ENCODE data around the gene ZBED2. TPM values are rescaled to one million over a fixed set of nuclear protein-coding genes. Genes with fewer than 3 reads are reported as not detected.

The ZBED2 gene
- polyA plus RNA-seq, 1 donor (not counting 4 experiments of a cell fraction or from before 2014, with no cell fraction given): 120 TPM

DNA sequence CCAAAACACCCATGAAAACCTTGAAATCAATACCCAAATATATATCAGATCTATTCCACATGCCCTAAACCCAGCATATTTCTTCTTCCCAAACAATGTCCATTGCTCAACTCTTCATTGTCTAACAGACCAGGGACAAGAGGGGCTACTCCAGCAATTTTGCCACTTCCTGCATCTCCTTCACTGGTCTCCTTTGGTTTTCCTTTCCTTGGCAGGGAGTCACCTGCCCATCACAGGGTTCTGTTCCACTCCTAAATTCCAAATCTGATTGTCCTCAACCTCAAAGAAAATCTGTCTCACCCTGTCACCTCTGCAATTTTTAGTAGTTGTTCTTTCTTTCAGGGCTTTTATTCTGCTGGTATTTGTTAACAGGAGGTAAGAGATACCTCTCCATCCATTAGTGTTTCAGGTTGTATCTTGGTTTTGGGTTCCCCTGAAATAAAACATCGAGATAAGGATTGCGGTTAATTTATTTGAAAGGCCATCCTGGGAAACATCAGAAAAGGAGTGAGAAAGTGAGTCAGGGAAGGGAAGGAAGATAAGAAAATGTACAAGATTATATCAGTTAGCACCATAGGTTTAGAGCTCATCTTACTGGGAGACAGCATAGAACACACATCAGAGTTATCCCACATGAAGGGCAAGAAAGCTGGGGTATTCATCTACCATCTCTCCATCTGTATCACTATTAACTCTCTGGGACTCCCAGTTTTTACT is 13.6 kb downstream of the ZBED2 start:
- no peak for FAIRE-seq
- dilution Hi-C loops (cut with MboI; ENCODE audit: extremely low pct_ligation_motif_present, low sequenced_read_pairs): loop anchor here (25.0 kb wide), 1 partner anchor 106 kb away; no protein-coding TSS in a partner anchor
- H3K4me2 ChIP-seq (ENCODE audit: control insufficient read depth, extremely low read depth, insufficient read depth, low read depth, low read length): peak overlapping the region; percentile 58
- H3K27ac ChIP-seq (ENCODE audit: control insufficient read depth, insufficient read depth, low read length): peak overlapping the region; percentile 16
- no peaks in the 10 kb centered on the region for H3K36me3 ChIP-seq (ENCODE audit: control insufficient read depth in 2 of 2, extremely low read depth in 1 of 2, insufficient read depth in 2 of 2, low read length in 2 of 2)
- peaks cover 49% of the 10 kb centered on the region for H3K4me1 ChIP-seq (ENCODE audit: control insufficient read depth, extremely low read depth, insufficient read depth, low read length)
- H3K9me3 ChIP-seq (ENCODE audit: control insufficient read depth, low read depth, low read length): no peaks in the 10 kb centered on the region
- no peak for TF ChIP-seq EZH2 (IDR thresholded peaks at IDR 0.05; ENCODE audit: low read length)
- TF ChIP-seq, protein P1, sequence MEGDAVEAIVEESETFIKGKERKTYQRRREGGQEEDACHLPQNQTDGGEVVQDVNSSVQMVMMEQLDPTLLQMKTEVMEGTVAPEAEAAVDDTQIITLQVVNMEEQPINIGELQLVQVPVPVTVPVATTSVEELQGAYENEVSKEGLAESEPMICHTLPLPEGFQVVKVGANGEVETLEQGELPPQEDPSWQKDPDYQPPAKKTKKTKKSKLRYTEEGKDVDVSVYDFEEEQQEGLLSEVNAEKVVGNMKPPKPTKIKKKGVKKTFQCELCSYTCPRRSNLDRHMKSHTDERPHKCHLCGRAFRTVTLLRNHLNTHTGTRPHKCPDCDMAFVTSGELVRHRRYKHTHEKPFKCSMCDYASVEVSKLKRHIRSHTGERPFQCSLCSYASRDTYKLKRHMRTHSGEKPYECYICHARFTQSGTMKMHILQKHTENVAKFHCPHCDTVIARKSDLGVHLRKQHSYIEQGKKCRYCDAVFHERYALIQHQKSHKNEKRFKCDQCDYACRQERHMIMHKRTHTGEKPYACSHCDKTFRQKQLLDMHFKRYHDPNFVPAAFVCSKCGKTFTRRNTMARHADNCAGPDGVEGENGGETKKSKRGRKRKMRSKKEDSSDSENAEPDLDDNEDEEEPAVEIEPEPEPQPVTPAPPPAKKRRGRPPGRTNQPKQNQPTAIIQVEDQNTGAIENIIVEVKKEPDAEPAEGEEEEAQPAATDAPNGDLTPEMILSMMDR (optimal IDR thresholded peaks at IDR 0.05 in 1 of 3, IDR thresholded peaks at IDR 0.05 in 1 of 3, conservative IDR thresholded peaks at IDR 0.05 in 1 of 3; ENCODE audit: extremely low read depth in 1 of 3, insufficient read depth in 2 of 3, low read length in 3 of 3): no peak
- no peaks in the 10 kb centered on the region for H4K20me1 ChIP-seq (ENCODE audit: control insufficient read depth, extremely low read depth, insufficient read depth, low read length)
- no peak overlapping the region for H3K9ac ChIP-seq (ENCODE audit: control insufficient read depth, extremely low read depth, insufficient read depth, low read length)
- H3K27me3 ChIP-seq (ENCODE audit: control insufficient read depth, extremely low read depth, insufficient read depth, low read length): no peaks in the 10 kb centered on the region
- no peak overlapping the region for H3K4me3 ChIP-seq (ENCODE audit: control insufficient read depth in 2 of 3, extremely low read depth in 1 of 3, insufficient read depth in 2 of 3, low read depth in 1 of 3, low read length in 3 of 3)
- no peaks in the 10 kb centered on the region for H3K9me1 ChIP-seq (ENCODE audit: control insufficient read depth, extremely low read depth, insufficient read depth, low read length)
- DNase-seq (ENCODE audit: low read depth, low spot score): no peak
- no peaks in the 10 kb centered on the region for H3K79me2 ChIP-seq (ENCODE audit: control insufficient read depth, insufficient read depth, low read length)
- H2AFZ ChIP-seq (ENCODE audit: control insufficient read depth, low read length): no peak overlapping the region

DNA sequence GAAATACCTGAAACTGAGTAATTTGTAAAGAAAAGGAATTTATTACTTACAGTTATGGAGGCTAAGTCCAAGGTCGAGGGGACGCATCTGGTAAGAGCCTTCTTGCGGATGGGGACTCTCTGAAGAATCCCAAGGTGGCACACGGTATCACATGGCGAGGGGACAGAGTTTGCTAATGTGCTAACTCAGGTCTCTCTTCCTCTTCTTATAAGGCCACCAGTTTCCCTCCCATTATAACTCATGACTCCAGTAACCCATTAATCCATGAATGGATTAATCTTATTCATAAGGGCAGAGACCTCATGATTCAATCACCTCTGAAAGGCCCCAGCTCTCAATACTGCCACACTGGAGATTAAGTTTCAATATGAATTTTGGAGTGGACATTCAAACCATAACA is 15.7 kb downstream of the ZBED2 start:
- no peak for TF ChIP-seq EZH2 (IDR thresholded peaks at IDR 0.05; ENCODE audit: low read length)
- TF ChIP-seq, protein P1 (optimal IDR thresholded peaks at IDR 0.05 in 1 of 3, IDR thresholded peaks at IDR 0.05 in 1 of 3, conservative IDR thresholded peaks at IDR 0.05 in 1 of 3; ENCODE audit: extremely low read depth in 1 of 3, insufficient read depth in 2 of 3, low read length in 3 of 3): no peak
- H3K4me2 ChIP-seq (ENCODE audit: control insufficient read depth, extremely low read depth, insufficient read depth, low read depth, low read length): no peak overlapping the region
- DNase-seq (ENCODE audit: low read depth, low spot score) (no peak), FAIRE-seq (no peak)
- no peak overlapping the region for H3K27ac ChIP-seq (ENCODE audit: control insufficient read depth, insufficient read depth, low read length)
- no peaks in the 10 kb centered on the region for H3K27me3 ChIP-seq (ENCODE audit: control insufficient read depth, extremely low read depth, insufficient read depth, low read length)
- H4K20me1 ChIP-seq (ENCODE audit: control insufficient read depth, extremely low read depth, insufficient read depth, low read length): no peaks in the 10 kb centered on the region
- H3K9me1 ChIP-seq (ENCODE audit: control insufficient read depth, extremely low read depth, insufficient read depth, low read length): no peaks in the 10 kb centered on the region
- no peak overlapping the region for H3K4me3 ChIP-seq (ENCODE audit: control insufficient read depth in 2 of 3, extremely low read depth in 1 of 3, insufficient read depth in 2 of 3, low read depth in 1 of 3, low read length in 3 of 3)
- H3K4me1 ChIP-seq (ENCODE audit: control insufficient read depth, extremely low read depth, insufficient read depth, low read length): peaks cover 35% of the 10 kb centered on the region
- no peak overlapping the region for H3K9ac ChIP-seq (ENCODE audit: control insufficient read depth, extremely low read depth, insufficient read depth, low read length)
- H3K9me3 ChIP-seq (ENCODE audit: control insufficient read depth, low read depth, low read length): no peaks in the 10 kb centered on the region
- H3K36me3 ChIP-seq (ENCODE audit: control insufficient read depth in 2 of 2, extremely low read depth in 1 of 2, insufficient read depth in 2 of 2, low read length in 2 of 2): no peaks in the 10 kb centered on the region
- no peaks in the 10 kb centered on the region for H3K79me2 ChIP-seq (ENCODE audit: control insufficient read depth, insufficient read depth, low read length)
- dilution Hi-C loops (cut with MboI; ENCODE audit: extremely low pct_ligation_motif_present, low sequenced_read_pairs): loop anchor here (25.0 kb wide), 1 partner anchor 108 kb away; no protein-coding TSS in a partner anchor
- no peak overlapping the region for H2AFZ ChIP-seq (ENCODE audit: control insufficient read depth, low read length)

All from keratinocyte (primary cell).